ENCODE results near the gene ELL2.

DNA sequence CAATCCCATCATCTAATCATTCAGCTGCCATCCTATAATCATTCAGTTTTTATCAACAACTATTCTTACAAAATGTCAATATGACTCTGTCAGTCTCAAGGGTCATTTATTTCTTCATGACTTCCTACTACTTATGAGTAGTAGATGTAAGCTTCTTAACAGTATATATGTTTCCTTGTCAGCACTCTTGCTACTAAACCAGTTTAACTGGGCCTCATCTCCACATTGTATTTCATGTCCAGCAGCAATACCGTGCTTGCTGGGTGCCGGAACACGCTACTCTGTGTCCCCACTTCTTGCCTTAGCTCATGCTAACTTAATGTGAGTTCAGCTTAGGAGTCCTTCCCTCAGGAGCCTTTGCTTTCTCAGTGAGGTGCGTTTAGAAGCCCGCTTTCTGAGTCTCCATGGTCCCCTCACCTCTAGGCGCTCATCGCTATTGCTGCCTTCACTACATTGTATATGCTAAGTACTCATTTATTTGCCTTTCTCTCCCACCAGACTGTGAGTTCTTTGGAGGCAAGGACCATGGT, 32.9 kb downstream of the ELL2 start:
- no peak for TF ChIP-seq EZH2 (optimal IDR thresholded peaks at IDR 0.05; ENCODE audit: low read depth, low read length)
- TF ChIP-seq, protein P1, sequence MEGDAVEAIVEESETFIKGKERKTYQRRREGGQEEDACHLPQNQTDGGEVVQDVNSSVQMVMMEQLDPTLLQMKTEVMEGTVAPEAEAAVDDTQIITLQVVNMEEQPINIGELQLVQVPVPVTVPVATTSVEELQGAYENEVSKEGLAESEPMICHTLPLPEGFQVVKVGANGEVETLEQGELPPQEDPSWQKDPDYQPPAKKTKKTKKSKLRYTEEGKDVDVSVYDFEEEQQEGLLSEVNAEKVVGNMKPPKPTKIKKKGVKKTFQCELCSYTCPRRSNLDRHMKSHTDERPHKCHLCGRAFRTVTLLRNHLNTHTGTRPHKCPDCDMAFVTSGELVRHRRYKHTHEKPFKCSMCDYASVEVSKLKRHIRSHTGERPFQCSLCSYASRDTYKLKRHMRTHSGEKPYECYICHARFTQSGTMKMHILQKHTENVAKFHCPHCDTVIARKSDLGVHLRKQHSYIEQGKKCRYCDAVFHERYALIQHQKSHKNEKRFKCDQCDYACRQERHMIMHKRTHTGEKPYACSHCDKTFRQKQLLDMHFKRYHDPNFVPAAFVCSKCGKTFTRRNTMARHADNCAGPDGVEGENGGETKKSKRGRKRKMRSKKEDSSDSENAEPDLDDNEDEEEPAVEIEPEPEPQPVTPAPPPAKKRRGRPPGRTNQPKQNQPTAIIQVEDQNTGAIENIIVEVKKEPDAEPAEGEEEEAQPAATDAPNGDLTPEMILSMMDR (IDR thresholded peaks at IDR 0.05; ENCODE audit: low read length), result no peak
- no peak for TF ChIP-seq EZH2phosphoT487 (IDR thresholded peaks at IDR 0.05; ENCODE audit: low read length)
